HepG2 (cell line): ENCODE data around the gene GLYATL3. TPM values are rescaled to one million over a fixed set of nuclear protein-coding genes. Genes with fewer than 3 reads are reported as not detected.
A peak's percentile ranks its signal among the peaks of the same experiment; 100 is the strongest.

Experiments used
- ATAC-seq: fragments of 200-7000 bp; cut with Tn5 transposase; 3 replicates; pipeline ENCODE4 v1.9.1; 2020; ENCODE audit warnings: mild to moderate bottlenecking, moderate library complexity
- BruUV-seq: library from RNA; stranded (reverse); fragments of 400-500 nt; replicated peaks from 2 replicates; lab custom pipeline; 2021; lab: Mats Ljungman, UMichigan
- CTCF ChIA-PET: fragments of 300-600 bp; formaldehyde crosslinking; extraction: SDS; loops from one replicate; lab custom pipeline; 2021; ENCODE audit warnings: low total read pairs, inconsistent platforms, low intra/inter-chr PET ratio; lab: Yijun Ruan, JAX
- POLR2A ChIA-PET: fragments of 350-600 bp; sonication (Branson Sonifier 250); formaldehyde crosslinking; loops from one replicate; lab custom pipeline; 2020; ENCODE audit warnings: antibody characterized with exemption, inconsistent platforms; lab: Yijun Ruan, JAX
- DNase-seq: peaks from one replicate; pipeline ENCODE4 v3.0.0-alpha.2; 2015; ENCODE audit warnings: low spot score
- FAIRE-seq: peaks from 3 replicates; lab custom pipeline; 2011; peaks lifted over from hg19 to GRCh38; lab: Jason Lieb, UNC
- H2AFZ ChIP-seq: one replicate; pipeline ENCODE4 v1.6.1; 2011; ENCODE audit warnings: low read length, inconsistent platforms
- H3K27ac ChIP-seq: fragments of 300-600 bp; 3 replicates; pipeline ENCODE4 v1.8.0; 2011; ENCODE audit warnings: mixed run types, mild to moderate bottlenecking, mixed read lengths, low read length, inconsistent platforms; ENCODE audit not compliant: insufficient read depth; ENCODE audit errors: extremely low read length
- H3K27me3 ChIP-seq, 2 experiments: fragments of 200-600 bp in 1 of 2; 2 replicates in 1 of 2; 3 replicates in 1 of 2; pipeline versions ENCODE4 v1.6.0 to v1.8.0; 2011; ENCODE audit warnings: low read length in 2 of 2, mild to moderate bottlenecking in 2 of 2, moderate library complexity in 2 of 2, inconsistent platforms in 1 of 2; ENCODE audit not compliant: insufficient read depth in 2 of 2, control insufficient read depth in 1 of 2
- H3K36me3 ChIP-seq, 2 experiments: fragments of 200-600 bp in 1 of 2; replicated peaks in 1 of 2; 2 replicates in 1 of 2; 3 replicates in 1 of 2; pipeline versions ENCODE4 v1.5.1 to v1.8.0; 2011; ENCODE audit warnings: low read length in 2 of 2, inconsistent platforms in 1 of 2; ENCODE audit not compliant: insufficient read depth in 2 of 2, control insufficient read depth in 1 of 2
- H3K4me1 ChIP-seq: 2 replicates; pipeline ENCODE4 v1.5.1; 2012; ENCODE audit warnings: low read length, inconsistent platforms; ENCODE audit not compliant: insufficient read depth
- H3K4me2 ChIP-seq: 2 replicates; pipeline ENCODE4 v1.6.0; 2011; ENCODE audit warnings: low read depth, low read length, inconsistent platforms
- H3K4me3 ChIP-seq, 3 experiments: fragments of 200-600 bp in 1 of 3; sonication (generic), shearing (Covaris generic) in 1 of 3; replicated peaks in 1 of 3; 2 replicates each; pipeline ENCODE4 v1.5.1; 2011 to 2016; ENCODE audit warnings: low read length in 3 of 3, inconsistent platforms in 2 of 3, low read depth in 2 of 3, mild to moderate bottlenecking in 2 of 3, control low read depth in 1 of 3, mixed read lengths in 1 of 3; ENCODE audit not compliant: insufficient read depth in 1 of 3
- H3K79me2 ChIP-seq: one replicate; pipeline ENCODE4 v1.6.1; 2011; ENCODE audit warnings: low read length, inconsistent platforms; ENCODE audit not compliant: insufficient read depth
- H3K9ac ChIP-seq: 2 replicates; pipeline ENCODE4 v1.6.0; 2011; ENCODE audit warnings: mild to moderate bottlenecking, low read depth, low read length, inconsistent platforms; ENCODE audit not compliant: insufficient read depth
- H3K9me3 ChIP-seq: 2 replicates; pipeline ENCODE4 v1.5.1; 2012; ENCODE audit warnings: mild to moderate bottlenecking, low read length
- H4K20me1 ChIP-seq: 2 replicates; pipeline ENCODE4 v1.6.0; 2011; ENCODE audit warnings: inconsistent platforms, mild to moderate bottlenecking, low read length, moderate library complexity; ENCODE audit not compliant: insufficient read depth
- AFF4 ChIP-seq: sonication (generic); formaldehyde crosslinking; IDR thresholded peaks from 2 replicates; pipeline ENCODE4 v1.4.0; 2020; ENCODE audit warnings: missing genetic modification reagents
- BCLAF1 ChIP-seq: fragments of 450-650 bp; IDR thresholded peaks from 2 replicates; pipeline ENCODE4 v1.6.1; 2017; ENCODE audit warnings: mild to moderate bottlenecking
- FOSL2 ChIP-seq: sonication (generic); formaldehyde crosslinking; IDR thresholded peaks from 2 replicates; pipeline ENCODE4 v1.4.0; 2020; ENCODE audit warnings: missing genetic modification reagents
- FOXA3 ChIP-seq: IDR thresholded peaks from 2 replicates; pipeline ENCODE4 v1.6.1; 2016; ENCODE audit warnings: missing genetic modification reagents, missing compliant biosample characterization
- GABPA ChIP-seq, 2 experiments: IDR thresholded peaks; 2 replicates each; pipeline ENCODE4 v1.6.1; 2011 to 2016; ENCODE audit warnings: low read depth in 2 of 2, low read length in 1 of 2, missing biosample characterization in 1 of 2, missing genetic modification characterization in 1 of 2
- GFI1 ChIP-seq: sonication (generic); formaldehyde crosslinking; IDR thresholded peaks from 2 replicates; pipeline ENCODE4 v1.5.0; 2020; ENCODE audit warnings: missing genetic modification reagents, mild to moderate bottlenecking, borderline replicate concordance
- HOXD1 ChIP-seq: sonication (generic); formaldehyde crosslinking; IDR thresholded peaks from 2 replicates; pipeline ENCODE4 v1.5.0; 2020; ENCODE audit warnings: missing genetic modification reagents
- KAT7 ChIP-seq: IDR thresholded peaks from 2 replicates; pipeline ENCODE4 v1.6.1; 2018; ENCODE audit warnings: borderline replicate concordance, missing compliant biosample characterization
- MED1 ChIP-seq: sonication (generic); formaldehyde crosslinking; IDR thresholded peaks from 2 replicates; pipeline ENCODE4 v1.4.0; 2020; ENCODE audit warnings: missing genetic modification reagents
- NCOA5 ChIP-seq: sonication (generic); formaldehyde crosslinking; IDR thresholded peaks from 2 replicates; pipeline ENCODE4 v1.4.0; 2020; ENCODE audit warnings: missing genetic modification reagents
- NR2F1 ChIP-seq, 2 experiments: fragments of 450-650 bp in 1 of 2; formaldehyde crosslinking in 1 of 2; IDR thresholded peaks; 2 replicates each; pipeline versions ENCODE4 v1.5.0 to v1.6.1; 2016 to 2020; ENCODE audit warnings: mild to moderate bottlenecking in 1 of 2, missing compliant biosample characterization in 1 of 2, missing genetic modification reagents in 1 of 2, moderate library complexity in 1 of 2
- SOX13 ChIP-seq, 3 experiments: fragments of 450-650 bp in 1 of 3; sonication (generic) in 1 of 3; formaldehyde crosslinking in 1 of 3; IDR thresholded peaks in 2 of 3; conservative IDR thresholded peaks in 1 of 3; 2 replicates each; pipeline versions ENCODE4 v1.5.0 to v1.6.1; 2016 to 2020; ENCODE audit warnings: antibody characterized with exemption in 1 of 3, mild to moderate bottlenecking in 1 of 3, missing compliant biosample characterization in 1 of 3, missing genetic modification reagents in 1 of 3, moderate library complexity in 1 of 3
- YEATS2 ChIP-seq: sonication (generic); formaldehyde crosslinking; IDR thresholded peaks from 2 replicates; pipeline ENCODE4 v1.4.0; 2020; ENCODE audit warnings: missing genetic modification reagents, borderline replicate concordance
- ZC3H13 ChIP-seq: sonication (generic); formaldehyde crosslinking; IDR thresholded peaks from 2 replicates; pipeline ENCODE4 v1.8.1; 2023; ENCODE audit warnings: mild to moderate bottlenecking, missing genetic modification reagents, moderate library complexity
- ZNF124 ChIP-seq: sonication (generic); formaldehyde crosslinking; IDR thresholded peaks from 2 replicates; pipeline ENCODE4 v1.4.0; 2020; ENCODE audit warnings: missing genetic modification reagents
- ZNF30 ChIP-seq: sonication (generic); formaldehyde crosslinking; IDR thresholded peaks from 2 replicates; pipeline ENCODE4 v1.5.0; 2020; ENCODE audit warnings: mild to moderate bottlenecking, missing genetic modification reagents
- ZNF451 ChIP-seq: sonication (generic); formaldehyde crosslinking; IDR thresholded peaks from 2 replicates; pipeline ENCODE4 v1.5.0; 2020; ENCODE audit warnings: mild to moderate bottlenecking, missing genetic modification reagents
- ZNF552 ChIP-seq: sonication (generic); formaldehyde crosslinking; IDR thresholded peaks from 2 replicates; pipeline ENCODE4 v1.9.0; 2022; ENCODE audit warnings: missing genetic modification reagents, mild to moderate bottlenecking, borderline replicate concordance
- ZSCAN9 ChIP-seq: IDR thresholded peaks from 2 replicates; pipeline ENCODE4 v1.6.1; 2016; ENCODE audit warnings: borderline replicate concordance
- in situ Hi-C: cut with HindIII; loops from 2 replicates; pipeline ENCODE4 v1.10.0; 2017; ENCODE audit warnings: low pct_unique_long_range_greater_than_20kb; ENCODE audit not compliant: extremely low pct_ligation_motif_present
- intact Hi-C: fragments of 100-400 bp; cut with micrococcal nuclease; formaldehyde crosslinking; loops from one replicate; pipeline ENCODE4 v1.10.0; 2022; ENCODE audit not compliant: unreplicated experiment
- polyA plus RNA-seq, 8 experiments: library from polyadenylated mRNA; depleted of rRNA in 3 of 8; stranded (reverse) in 7 of 8; unstranded in 1 of 8; fragments of >200 nt; fragmentation: Illumina TruSeq in 4 of 8; extraction: Trizol in 4 of 8; gene quantifications; 2 replicates each; pipeline versions ENCODE4 v1.2.1 to v1.2.3, GENCODE V29; 2011 to 2016; ENCODE audit warnings: low read depth in 4 of 8, missing spikeins in 1 of 8, mixed read lengths in 1 of 8; ENCODE audit not compliant: insufficient read depth in 1 of 8
- total RNA-seq, 5 experiments: library from RNA; depleted of rRNA; stranded (reverse); fragments of >200 nt; fragmentation: Illumina TruSeq; extraction: Trizol; gene quantifications; 2 replicates each; pipeline ENCODE4 v1.2.3, GENCODE V29; 2016; ENCODE audit warnings: low read depth in 1 of 5

GLYATL3 gene
- total and polyA plus RNA-seq, 2 of the 13 experiments (the other 11 are each of a cell fraction or from before 2014, with no cell fraction given), result 0.05 TPM; not detected in 1

GRCh38 chr6:49556429-49556837 is 56.7 kb downstream of the GLYATL3 start:
- H4K20me1 ChIP-seq, result no peaks in the 10 kb centered on the region
- no peak overlapping the region for H3K27ac ChIP-seq
- no peaks in the 10 kb centered on the region for H3K9me3 ChIP-seq
- peak overlapping the region; percentile 25; the same call in 1 of the 2 replicates for H3K4me2 ChIP-seq
- FAIRE-seq, result peak; percentile 70
- H3K4me3 ChIP-seq, result no peak overlapping the region
- no peak overlapping the region for H2AFZ ChIP-seq
- H3K9ac ChIP-seq, result no peak overlapping the region
- peak; percentile 95 for ATAC-seq
- CTCF ChIA-PET, result interaction anchor here (0.8 kb wide), 1 partner anchor 24 kb away, joined by 3 read pairs; no protein-coding TSS in a partner anchor
- H3K36me3 ChIP-seq, result no peaks in the 10 kb centered on the region
- POLR2A ChIA-PET, result no interaction called here
- no peaks in the 10 kb centered on the region for H3K79me2 ChIP-seq
- peaks cover 0 to 8% of the 10 kb centered on the region in 2 experiments; a peak in 2 of 5 replicates for H3K27me3 ChIP-seq
- no TSS peak for BruUV-seq
- in situ Hi-C loops, result no loop called here
- intact Hi-C loops, result no loop called here
- DNase-seq, result peak; percentile 89
- peaks cover 46% of the 10 kb centered on the region for H3K4me1 ChIP-seq
- no peak for TF ChIP-seq ZNF451 (CRISPR knock-in tag)
- peak; percentile 42; the same call in 1 of the 2 replicates for TF ChIP-seq YEATS2 (CRISPR knock-in tag)
- 0 out of 2 replicates have a peak, but pooled peaks have one; percentile 48 for TF ChIP-seq SOX13 (IDR thresholded peaks at IDR 0.05)
- peak in 1 of 2 experiments; percentile 75; a peak in 2 of 4 replicates for TF ChIP-seq SOX13 (CRISPR knock-in tag; conservative IDR thresholded peaks at IDR 0.05 in 1 of 2, IDR thresholded peaks at IDR 0.05 in 1 of 2)
- no peak for TF ChIP-seq ZC3H13
- 0 out of 2 replicates have a peak, but pooled peaks have one; percentile 40 for TF ChIP-seq MED1
- no peak for TF ChIP-seq NR2F1 (CRISPR knock-in tag; IDR thresholded peaks at IDR 0.05)
- peak; percentile 97 for TF ChIP-seq FOSL2 (CRISPR knock-in tag)
- no peak for TF ChIP-seq BCLAF1
- TF ChIP-seq AFF4 (CRISPR knock-in tag), result no peak
- no peak; the same call in 1 of the 2 replicates for TF ChIP-seq ZSCAN9 (CRISPR knock-in tag)
- peak; percentile 91 for TF ChIP-seq FOXA3 (CRISPR knock-in tag)
- no peak for TF ChIP-seq ZNF30 (CRISPR knock-in tag)
- TF ChIP-seq KAT7 (CRISPR knock-in tag), result no peak
- no peak for TF ChIP-seq ZNF552 (CRISPR knock-in tag)
- TF ChIP-seq HOXD1 (CRISPR knock-in tag), result peak; percentile 98
- no peak for TF ChIP-seq ZNF124 (CRISPR knock-in tag)
- TF ChIP-seq GFI1, result peak; percentile 94
- no peak for TF ChIP-seq GABPA (IDR thresholded peaks at IDR 0.05; ENCODE audit: low read depth, low read length)
- TF ChIP-seq GABPA (CRISPR knock-in tag; IDR thresholded peaks at IDR 0.05; ENCODE audit: low read depth), result peak; percentile 39; the same call in 1 of the 2 replicates
- TF ChIP-seq NCOA5, result no peak
